HG03045 (cell line): ENCODE measurements around the gene CD22.

Source experiments
- ATAC-seq: cut with Tn5 transposase; IDR thresholded peaks from one replicate; pipeline ENCODE4 v1.9.1; 2021; ENCODE audit warnings: mild to moderate bottlenecking, moderate library complexity; ENCODE audit not compliant: unreplicated experiment

The CD22 gene

GRCh38 chr19:35340431-35340830 is 11.4 kb downstream of the CD22 start:
- no peak for ATAC-seq

- ATAC-seq, result no peak
Measured at GRCh38 chr19:35341006-35341405, 12.0 kb downstream of the CD22 start.

- no peak for ATAC-seq
Measured at GRCh38 chr19:35341565-35342225, 12.7 kb downstream of the CD22 start.

DNA sequence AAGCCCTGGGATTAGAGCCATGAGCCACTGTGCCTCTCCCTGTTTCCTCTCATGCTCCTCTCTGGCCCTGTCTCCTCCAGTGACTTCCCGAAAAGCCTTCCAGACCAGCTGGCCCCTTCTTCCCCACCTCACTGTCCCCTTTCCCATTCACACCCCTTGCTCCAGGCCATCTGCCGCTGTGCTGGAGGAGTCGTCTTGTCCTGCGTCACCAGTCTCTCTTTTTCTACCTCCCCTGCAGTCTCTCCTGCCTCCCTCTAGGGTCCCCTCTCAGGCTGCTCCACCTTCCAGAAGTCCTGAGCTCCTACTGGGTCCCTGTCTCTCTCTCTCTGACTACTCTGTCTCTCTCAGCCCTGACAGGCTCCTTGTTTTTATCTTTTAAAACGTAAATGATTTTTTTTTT is 13.4 kb downstream of the CD22 start:
- no peak for ATAC-seq

- no peak for ATAC-seq
Measured at GRCh38 chr19:35344511-35345031, 15.6 kb downstream of the CD22 start.

DNA sequence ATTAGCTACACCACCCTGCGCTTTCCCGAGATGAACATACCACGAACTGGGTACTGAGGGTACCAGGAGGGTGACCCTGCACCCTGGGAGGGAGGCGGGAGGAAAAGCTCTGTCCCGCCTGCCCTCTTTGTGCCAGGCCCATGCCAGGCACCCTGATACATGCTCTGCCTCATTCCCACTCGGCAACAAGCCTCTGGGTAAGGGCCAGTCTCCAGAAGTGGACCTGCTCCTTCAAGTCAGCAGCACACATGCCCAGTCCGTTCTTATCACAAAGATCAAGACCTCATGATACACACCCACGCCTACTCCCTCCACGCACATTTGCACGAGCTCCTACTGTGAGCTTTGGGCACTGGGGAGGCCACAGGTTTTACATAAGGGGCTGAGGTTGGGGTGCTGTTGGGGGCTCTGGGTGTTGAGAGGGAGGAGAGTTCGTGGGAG is 16.7 kb downstream of the CD22 start:
- no peak for ATAC-seq

- no peak for ATAC-seq
Measured at GRCh38 chr19:35346193-35347052, 17.4 kb downstream of the CD22 start.

GRCh38 chr19:35347171-35347929 is 18.4 kb downstream of the CD22 start, which contains the start of gene FFAR1:
Gene FFAR1, plus strand, starts transcription at chr19:35347902. Its CDS starts 3,650 bp downstream, at chr19:35351552.
- peak; percentile 54 for ATAC-seq

DNA sequence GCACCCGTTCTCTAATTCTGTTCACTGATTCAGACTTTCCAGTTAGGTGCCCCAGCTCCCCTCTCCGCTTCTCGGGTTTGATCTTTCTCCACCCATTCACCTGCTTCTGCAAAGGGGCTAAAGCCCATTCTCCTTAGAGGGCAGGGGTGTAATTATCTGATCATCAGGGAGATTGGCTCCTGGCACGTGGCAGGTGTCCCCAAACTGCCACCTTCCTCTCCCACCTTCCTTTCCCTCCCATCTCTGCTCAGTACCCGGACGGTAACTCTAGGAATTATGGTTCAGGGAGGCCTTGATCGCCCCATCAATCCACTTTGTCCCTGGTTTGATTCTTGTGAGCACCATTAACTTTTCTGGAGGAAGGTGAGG is 18.9 kb downstream of the CD22 start:
- no peak for ATAC-seq

- no peak for ATAC-seq
Measured at GRCh38 chr19:35348911-35349611, 20.1 kb downstream of the CD22 start.

DNA sequence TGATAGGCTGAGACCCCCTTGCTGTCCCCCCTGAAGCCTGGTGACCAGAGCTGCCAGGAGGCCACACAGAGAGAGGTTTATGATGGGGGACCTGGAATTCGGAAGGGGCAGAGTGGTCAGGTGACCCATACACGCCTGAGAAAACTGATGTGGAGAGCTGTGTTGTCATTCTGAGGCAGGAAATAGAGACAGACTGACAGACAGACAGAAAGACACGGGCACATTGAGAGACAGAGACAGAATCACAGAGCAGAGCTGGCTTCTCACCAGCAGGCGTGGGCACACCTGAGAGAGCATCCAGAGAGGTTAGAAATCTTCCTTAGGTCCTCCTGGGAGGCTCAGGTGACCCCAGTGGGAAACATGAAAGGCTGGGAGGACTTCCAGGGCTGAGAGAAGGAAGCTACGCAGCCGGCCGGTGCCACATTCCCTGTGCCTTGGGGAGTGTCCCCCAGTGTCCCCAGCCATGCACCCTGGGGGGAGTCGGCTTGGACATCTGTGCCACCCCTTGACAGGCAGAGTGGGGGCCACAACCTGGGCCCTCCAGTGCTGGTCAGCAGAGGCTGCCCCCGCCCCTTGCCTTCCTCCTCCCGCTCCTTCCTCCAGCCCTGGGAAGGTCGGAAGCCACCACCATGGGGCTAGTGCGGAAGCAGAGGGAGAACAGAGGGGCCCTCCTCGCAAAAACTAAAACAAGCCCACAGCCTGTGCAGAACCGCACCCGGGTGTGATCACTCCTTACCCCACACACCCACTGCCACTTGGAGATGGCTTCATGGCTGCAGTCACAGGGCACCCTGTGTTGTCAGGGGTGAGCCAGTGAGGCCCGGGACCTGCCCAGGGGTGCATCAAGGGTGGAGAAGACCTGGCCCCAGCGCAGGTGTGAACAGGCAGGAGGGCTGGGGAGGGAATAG is 20.9 kb downstream of the CD22 start:
- no peak for ATAC-seq

- no peak for ATAC-seq
Measured at GRCh38 chr19:35350591-35350990, 21.6 kb downstream of the CD22 start.

- ATAC-seq, result no peak
Measured at GRCh38 chr19:35351411-35352176, 22.6 kb downstream of the CD22 start.

DNA sequence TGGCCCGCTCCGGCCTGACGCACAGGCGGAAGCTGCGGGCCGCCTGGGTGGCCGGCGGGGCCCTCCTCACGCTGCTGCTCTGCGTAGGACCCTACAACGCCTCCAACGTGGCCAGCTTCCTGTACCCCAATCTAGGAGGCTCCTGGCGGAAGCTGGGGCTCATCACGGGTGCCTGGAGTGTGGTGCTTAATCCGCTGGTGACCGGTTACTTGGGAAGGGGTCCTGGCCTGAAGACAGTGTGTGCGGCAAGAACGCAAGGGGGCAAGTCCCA is 23.1 kb downstream of the CD22 start:
- no peak for ATAC-seq

DNA sequence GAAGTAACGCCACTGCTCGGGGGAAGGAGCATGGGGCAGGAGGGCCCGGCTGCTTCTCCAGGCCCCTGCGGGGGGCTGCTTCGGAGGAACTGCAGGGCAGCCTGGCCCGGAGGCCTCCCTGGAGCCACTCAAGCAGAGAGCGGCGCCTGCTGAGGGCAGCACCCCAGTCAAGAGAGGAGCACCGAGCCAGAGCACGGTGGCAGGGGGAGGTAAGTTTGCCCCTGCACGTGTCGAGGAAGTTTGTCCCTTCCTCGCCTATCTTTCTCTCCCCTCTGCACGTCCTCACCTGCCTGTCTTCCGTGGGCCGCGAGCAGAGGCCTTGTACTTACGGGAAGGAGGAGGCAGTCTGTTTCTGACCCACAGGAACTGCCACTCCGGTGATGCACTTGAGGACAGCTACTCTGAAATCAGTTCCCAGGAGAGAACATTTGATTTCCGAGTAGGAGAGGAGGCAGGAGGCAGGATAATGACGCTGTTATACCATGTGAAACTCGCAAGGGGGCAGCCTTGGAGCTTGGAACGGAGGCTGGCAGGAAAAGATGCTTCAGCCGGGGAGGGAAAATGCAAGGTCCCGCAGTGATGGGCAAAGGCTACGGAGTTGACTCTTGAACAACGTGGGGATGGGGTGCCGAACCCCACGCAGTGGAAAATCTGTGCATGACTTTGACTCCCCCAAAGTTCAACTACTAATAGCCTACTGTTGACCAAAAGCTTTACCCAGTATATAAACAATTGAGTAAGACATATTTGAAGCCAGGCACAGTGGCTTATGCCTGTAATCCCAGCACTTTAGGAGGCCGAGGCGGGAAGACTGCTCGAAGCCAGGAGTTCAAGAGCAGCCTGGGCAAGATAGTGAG is 23.7 kb downstream of the CD22 start:
- no peak for ATAC-seq

- no peak for ATAC-seq
Measured at GRCh38 chr19:35353635-35354034, 24.6 kb downstream of the CD22 start.

- no peak for ATAC-seq
Measured at GRCh38 chr19:35354898-35355297, 25.9 kb downstream of the CD22 start.

GRCh38 chr19:35355791-35356460 is 26.9 kb downstream of the CD22 start:
- no peak for ATAC-seq
